OCI-LY1 (cell line): Measurements from ENCODE around the gene REXO4.

ENCODE experiments used
- H2AFZ ChIP-seq: fragments of 200-600 bp; sonication (generic), shearing (Covaris generic); 2 replicates; pipeline ENCODE4 v1.6.0; 2014; ENCODE audit warnings: antibody characterized with exemption, mild to moderate bottlenecking, low read length
- H3F3A ChIP-seq: fragments of 200-600 bp; sonication (generic), shearing (Covaris generic); 2 replicates; pipeline ENCODE4 v1.6.0; 2014; ENCODE audit warnings: mild to moderate bottlenecking, antibody characterized with exemption, low read length, moderate library complexity; ENCODE audit not compliant: insufficient read depth
- H3K27ac ChIP-seq: fragments of 200-600 bp; sonication (generic); 2 replicates; pipeline ENCODE4 v1.5.1; 2014; ENCODE audit warnings: low read length, mixed run types, mild to moderate bottlenecking, low read depth; ENCODE audit not compliant: poor library complexity, severe bottlenecking
- H3K27me3 ChIP-seq: fragments of 200-600 bp; sonication (generic); 2 replicates; pipeline ENCODE4 v1.6.0; 2014; ENCODE audit warnings: antibody characterized with exemption, mild to moderate bottlenecking, low read length, moderate library complexity; ENCODE audit not compliant: insufficient read depth
- H3K36me3 ChIP-seq: fragments of 200-600 bp; sonication (generic); 2 replicates; pipeline ENCODE4 v1.6.1; 2014; ENCODE audit warnings: mild to moderate bottlenecking, antibody characterized with exemption, low read length, moderate library complexity, mixed read lengths; ENCODE audit not compliant: insufficient read depth
- H3K4me1 ChIP-seq: fragments of 200-600 bp; sonication (generic); 2 replicates; pipeline ENCODE4 v1.5.1; 2014; ENCODE audit warnings: mild to moderate bottlenecking, low read length, moderate library complexity; ENCODE audit not compliant: insufficient read depth, severe bottlenecking
- H3K4me2 ChIP-seq: fragments of 200-600 bp; sonication (generic), shearing (Covaris generic); 2 replicates; pipeline ENCODE4 v1.6.1; 2014; ENCODE audit warnings: low read length
- H3K4me3 ChIP-seq: fragments of 200-600 bp; sonication (generic); 2 replicates; pipeline ENCODE4 v1.5.1; 2014; ENCODE audit warnings: low read length, low read depth, mild to moderate bottlenecking, mixed read lengths; ENCODE audit not compliant: poor library complexity, severe bottlenecking
- H3K79me2 ChIP-seq: fragments of 200-600 bp; shearing (Covaris generic); 2 replicates; pipeline ENCODE4 v1.6.1; 2016; ENCODE audit warnings: mixed run types, low read length, mixed read lengths; ENCODE audit not compliant: insufficient read depth
- H3K9ac ChIP-seq: fragments of 200-600 bp; sonication (generic), shearing (Covaris generic); 2 replicates; pipeline ENCODE4 v1.6.1; 2014; ENCODE audit warnings: mild to moderate bottlenecking, low read length, mixed read lengths
- H3K9me2 ChIP-seq: fragments of 200-600 bp; sonication (generic), shearing (Covaris generic); 2 replicates; pipeline ENCODE4 v1.6.1; 2014; ENCODE audit warnings: low read depth, mild to moderate bottlenecking, low read length, mixed read lengths
- H3K9me3 ChIP-seq: fragments of 200-600 bp; shearing (Covaris generic); 2 replicates; pipeline ENCODE4 v1.6.1; 2014; ENCODE audit warnings: low read length, mixed read lengths
- H4K20me1 ChIP-seq: fragments of 200-600 bp; sonication (generic), shearing (Covaris generic); 2 replicates; pipeline ENCODE4 v1.6.0; 2016; ENCODE audit warnings: mild to moderate bottlenecking, low read length; ENCODE audit not compliant: insufficient read depth
- EZH2 ChIP-seq: fragments of 200-600 bp; sonication (generic), shearing (Covaris generic); IDR thresholded peaks from 2 replicates; pipeline ENCODE4 v1.8.0; 2017; ENCODE audit warnings: borderline replicate concordance, mixed run types, mild to moderate bottlenecking, antibody characterized with exemption, low read length, moderate library complexity, mixed read lengths
- TF ChIP-seq, protein P1 (sequence below): fragments of 200-600 bp; sonication (generic), shearing (Covaris generic); IDR thresholded peaks from 2 replicates; pipeline ENCODE4 v1.5.1; 2017; ENCODE audit warnings: mild to moderate bottlenecking, antibody characterized with exemption, low read length, moderate library complexity, mixed read lengths

REXO4 gene

DNA sequence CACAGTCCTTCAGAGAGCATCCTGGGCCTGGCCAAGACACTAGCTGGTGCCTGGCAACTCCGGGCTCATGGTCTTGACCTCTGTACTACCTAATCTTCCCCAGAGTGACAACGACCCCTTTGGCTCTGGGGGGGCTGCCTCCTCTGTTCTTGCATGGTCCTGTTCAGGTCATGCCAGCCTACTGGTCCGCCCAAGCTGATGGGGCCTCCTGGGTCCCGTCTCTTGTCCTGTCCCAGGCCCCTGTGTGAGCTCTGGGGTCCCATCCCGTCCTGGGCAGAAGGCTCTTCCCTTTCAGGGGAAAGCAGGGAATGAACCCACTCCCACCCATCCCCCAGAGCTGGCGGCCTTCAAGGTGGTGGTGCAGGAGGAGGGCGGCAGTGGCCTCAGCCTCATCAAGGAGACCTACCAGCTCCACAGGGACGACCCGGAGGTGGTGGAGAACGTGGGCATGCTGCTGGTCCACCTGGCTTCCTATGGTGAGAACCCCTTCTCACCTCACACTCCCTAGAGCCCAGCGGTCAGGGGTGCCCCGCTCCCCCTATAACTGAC lies 13.3 kb downstream of the REXO4 start:
- H3K4me2 ChIP-seq: no peak overlapping the region
- no peak overlapping the region for H2AFZ ChIP-seq
- no peak overlapping the region for H3K27ac ChIP-seq
- H4K20me1 ChIP-seq: no peaks in the 10 kb centered on the region
- no peaks in the 10 kb centered on the region for H3K4me1 ChIP-seq
- H3K36me3 ChIP-seq: peaks cover 55% of the 10 kb centered on the region
- TF ChIP-seq EZH2: no peak
- TF ChIP-seq, protein P1, sequence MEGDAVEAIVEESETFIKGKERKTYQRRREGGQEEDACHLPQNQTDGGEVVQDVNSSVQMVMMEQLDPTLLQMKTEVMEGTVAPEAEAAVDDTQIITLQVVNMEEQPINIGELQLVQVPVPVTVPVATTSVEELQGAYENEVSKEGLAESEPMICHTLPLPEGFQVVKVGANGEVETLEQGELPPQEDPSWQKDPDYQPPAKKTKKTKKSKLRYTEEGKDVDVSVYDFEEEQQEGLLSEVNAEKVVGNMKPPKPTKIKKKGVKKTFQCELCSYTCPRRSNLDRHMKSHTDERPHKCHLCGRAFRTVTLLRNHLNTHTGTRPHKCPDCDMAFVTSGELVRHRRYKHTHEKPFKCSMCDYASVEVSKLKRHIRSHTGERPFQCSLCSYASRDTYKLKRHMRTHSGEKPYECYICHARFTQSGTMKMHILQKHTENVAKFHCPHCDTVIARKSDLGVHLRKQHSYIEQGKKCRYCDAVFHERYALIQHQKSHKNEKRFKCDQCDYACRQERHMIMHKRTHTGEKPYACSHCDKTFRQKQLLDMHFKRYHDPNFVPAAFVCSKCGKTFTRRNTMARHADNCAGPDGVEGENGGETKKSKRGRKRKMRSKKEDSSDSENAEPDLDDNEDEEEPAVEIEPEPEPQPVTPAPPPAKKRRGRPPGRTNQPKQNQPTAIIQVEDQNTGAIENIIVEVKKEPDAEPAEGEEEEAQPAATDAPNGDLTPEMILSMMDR: no peak
- no peaks in the 10 kb centered on the region for H3K27me3 ChIP-seq
- no peaks in the 10 kb centered on the region for H3K9me3 ChIP-seq
- no peaks in the 10 kb centered on the region for H3K79me2 ChIP-seq
- no peak overlapping the region for H3K9ac ChIP-seq
- no peak overlapping the region for H3K4me3 ChIP-seq
- no peaks in the 10 kb centered on the region for H3K9me2 ChIP-seq
- no peaks in the 10 kb centered on the region for H3F3A ChIP-seq

DNA sequence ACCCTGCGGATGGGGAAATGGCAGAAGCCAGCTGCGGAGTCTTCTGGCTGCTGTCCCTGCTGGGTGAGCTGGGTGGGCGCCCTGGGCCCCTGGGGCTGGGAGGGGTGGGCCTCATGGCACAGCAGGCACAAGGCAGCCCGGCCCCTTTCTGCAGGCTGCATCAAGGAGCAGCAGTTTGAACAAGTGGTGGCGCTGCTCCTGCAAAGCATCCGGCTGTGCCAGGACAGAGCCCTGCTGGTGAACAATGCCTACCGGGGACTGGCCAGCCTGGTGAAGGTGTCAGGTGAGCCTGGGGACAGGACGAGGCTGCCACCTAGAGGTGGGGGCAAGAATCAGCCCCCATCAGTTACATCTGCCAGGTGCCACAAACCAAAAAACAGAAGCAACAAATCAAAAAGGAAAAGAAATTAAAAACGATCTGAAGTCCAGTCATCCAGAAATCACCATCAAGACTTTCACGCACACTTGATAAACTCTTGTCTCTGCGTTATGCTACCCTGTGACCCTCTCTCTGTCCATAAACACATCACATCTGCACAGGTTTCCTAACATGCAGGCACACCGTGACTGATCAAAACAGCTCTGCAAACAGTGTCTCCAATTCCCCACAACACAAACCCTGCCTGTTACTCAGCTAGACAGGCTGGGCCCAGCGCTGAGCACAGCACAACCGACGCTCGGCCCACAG lies 13.9 kb downstream of the REXO4 start:
- H3K36me3 ChIP-seq: peaks cover 50% of the 10 kb centered on the region
- no peak overlapping the region for H3K4me3 ChIP-seq
- H3K27ac ChIP-seq: no peak overlapping the region
- no peaks in the 10 kb centered on the region for H3K9me2 ChIP-seq
- no peaks in the 10 kb centered on the region for H3F3A ChIP-seq
- no peaks in the 10 kb centered on the region for H4K20me1 ChIP-seq
- no peak overlapping the region for H3K4me2 ChIP-seq
- H3K79me2 ChIP-seq: no peaks in the 10 kb centered on the region
- no peaks in the 10 kb centered on the region for H3K4me1 ChIP-seq
- H2AFZ ChIP-seq: no peak overlapping the region
- no peaks in the 10 kb centered on the region for H3K27me3 ChIP-seq
- no peaks in the 10 kb centered on the region for H3K9me3 ChIP-seq
- TF ChIP-seq, protein P1: peak; percentile 91
- TF ChIP-seq EZH2: no peak
- no peak overlapping the region for H3K9ac ChIP-seq

GRCh38 chr9:133402689-133403088 lies 15.1 kb downstream of the REXO4 start:
- H3K9me2 ChIP-seq: no peaks in the 10 kb centered on the region
- no peaks in the 10 kb centered on the region for H3F3A ChIP-seq
- TF ChIP-seq, protein P1: no peak
- TF ChIP-seq EZH2: no peak
- no peaks in the 10 kb centered on the region for H3K9me3 ChIP-seq
- H3K9ac ChIP-seq: no peak overlapping the region
- no peaks in the 10 kb centered on the region for H3K79me2 ChIP-seq
- H3K27ac ChIP-seq: no peak overlapping the region
- no peaks in the 10 kb centered on the region for H3K4me1 ChIP-seq
- H3K4me2 ChIP-seq: no peak overlapping the region
- peaks cover 41% of the 10 kb centered on the region for H3K36me3 ChIP-seq
- no peak overlapping the region for H2AFZ ChIP-seq
- no peaks in the 10 kb centered on the region for H3K27me3 ChIP-seq
- H4K20me1 ChIP-seq: no peaks in the 10 kb centered on the region
- H3K4me3 ChIP-seq: no peak overlapping the region
